Hindlimb muscle (tissue), 1 donor: ENCODE data around the gene DDX5. TPM values are rescaled to one million over a fixed set of nuclear protein-coding genes. Genes with fewer than 3 reads are reported as not detected.
A peak's percentile ranks its signal among the peaks of the same experiment; 100 is the strongest.
"Not testable (repeated sequence)": the region's sequence is repeated elsewhere in the genome, so short reads cannot be mapped to it uniquely, and the experiment has no call there.

Source experiments
- DNase-seq: peaks from one replicate; pipeline ENCODE4 v3.0.0-alpha.2; 2013
- polyA plus RNA-seq: library from polyadenylated mRNA; unstranded; fragments of 120-200 nt; gene quantifications from one replicate; pipeline ENCODE4 v1.2.1, GENCODE V29; 2013; ENCODE audit not compliant: insufficient read length

Gene DDX5
- polyA plus RNA-seq, 1 donor: 372 TPM

GRCh38 chr17:64506576-64507412 is 705 bp upstream of the DDX5 start, which contains the start of gene CEP95:
Gene CEP95, plus strand, starts transcription at chr17:64506977. Its CDS starts 121 bp downstream, at chr17:64507098.
- DNase-seq: peak; percentile 98

DNA sequence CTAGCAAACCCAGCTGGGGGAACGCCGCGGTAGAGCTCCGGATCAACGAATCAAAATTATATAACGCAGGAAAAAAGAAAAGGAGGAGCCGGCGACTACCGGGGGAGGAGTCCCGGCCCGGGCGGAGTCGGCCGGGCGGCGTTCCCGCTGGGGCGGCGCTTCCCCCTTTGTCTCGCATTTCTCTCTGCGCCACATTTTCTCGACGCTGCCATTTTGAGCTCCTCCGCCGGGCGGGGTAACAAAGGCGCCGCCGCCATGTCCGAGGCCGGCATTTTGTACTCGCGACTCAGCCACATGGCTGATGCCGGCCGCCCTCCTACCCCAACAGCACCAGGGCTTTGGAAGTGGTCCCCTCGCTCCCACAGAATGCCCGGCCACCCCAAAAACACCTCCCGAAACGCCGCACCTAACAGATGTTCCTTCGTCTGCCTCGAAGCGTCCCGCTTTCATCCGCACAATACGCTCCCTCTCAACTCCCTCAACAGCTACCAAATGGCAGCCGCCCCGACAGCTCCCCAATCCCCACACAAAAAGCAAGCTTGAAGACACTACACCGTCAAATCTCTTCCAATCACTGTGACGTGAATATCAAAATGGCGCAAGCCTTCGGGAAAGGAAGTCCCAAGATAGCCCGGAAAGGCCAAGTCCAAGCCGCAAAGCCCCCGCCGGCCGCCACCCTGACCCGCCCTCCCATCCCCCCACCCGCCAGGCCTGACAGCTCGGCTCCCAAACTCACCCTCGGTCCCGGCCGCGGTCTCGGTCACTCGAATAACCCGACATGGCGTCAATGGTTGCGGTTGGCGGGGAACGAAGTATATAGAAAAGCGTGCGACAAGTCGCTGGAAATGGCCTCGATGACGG is 519 bp downstream of the DDX5 start:
- DNase-seq: peak; percentile 97

GRCh38 chr17:64504769-64505339 is 1.2 kb downstream of the DDX5 start:
- no peak for DNase-seq

DNA sequence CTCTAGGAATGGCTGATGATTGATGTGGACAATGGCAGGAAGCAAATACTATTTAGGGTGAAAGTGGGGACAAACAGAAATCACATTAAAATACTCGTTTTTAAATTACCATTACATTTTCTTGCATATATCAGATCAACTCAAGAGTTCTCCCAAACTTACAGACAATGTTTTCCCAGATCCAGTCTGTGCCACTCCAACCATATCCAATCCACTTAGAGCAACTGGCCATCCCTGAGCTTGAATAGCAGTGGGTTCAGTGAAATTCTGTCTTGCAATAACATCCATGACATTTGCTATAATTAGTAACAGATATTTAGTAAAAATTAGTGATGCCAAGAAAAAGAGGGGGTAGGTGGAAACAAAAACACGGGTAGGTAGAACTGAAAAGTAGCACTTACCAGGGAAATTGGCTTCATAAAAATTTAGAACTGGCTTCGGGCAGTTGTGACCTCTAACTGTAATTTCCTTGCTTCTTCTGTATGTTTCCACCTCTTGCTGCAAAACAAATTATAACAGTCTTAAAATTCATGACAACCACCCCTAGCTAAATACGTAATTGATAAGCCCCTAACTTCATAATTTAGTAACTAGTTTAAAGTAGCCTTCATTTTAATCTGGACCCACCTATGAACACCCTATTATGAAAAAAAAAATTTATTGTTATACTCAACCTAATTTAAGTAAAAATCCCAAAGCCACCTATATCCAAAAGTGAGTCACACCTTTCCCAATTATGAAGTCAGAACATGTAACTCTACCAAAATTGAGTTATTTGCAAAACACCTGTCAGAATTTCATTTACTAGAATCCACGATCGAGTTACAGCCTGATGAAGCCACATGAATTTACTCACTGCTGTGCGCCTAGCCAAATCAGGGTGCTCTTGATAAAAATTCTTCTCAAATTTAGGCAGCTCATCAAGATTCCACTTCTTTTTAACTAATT is 2.0 kb downstream of the DDX5 start:
- no peak for DNase-seq

GRCh38 chr17:64503341-64503740 is 2.7 kb downstream of the DDX5 start:
- no peak for DNase-seq

DNA sequence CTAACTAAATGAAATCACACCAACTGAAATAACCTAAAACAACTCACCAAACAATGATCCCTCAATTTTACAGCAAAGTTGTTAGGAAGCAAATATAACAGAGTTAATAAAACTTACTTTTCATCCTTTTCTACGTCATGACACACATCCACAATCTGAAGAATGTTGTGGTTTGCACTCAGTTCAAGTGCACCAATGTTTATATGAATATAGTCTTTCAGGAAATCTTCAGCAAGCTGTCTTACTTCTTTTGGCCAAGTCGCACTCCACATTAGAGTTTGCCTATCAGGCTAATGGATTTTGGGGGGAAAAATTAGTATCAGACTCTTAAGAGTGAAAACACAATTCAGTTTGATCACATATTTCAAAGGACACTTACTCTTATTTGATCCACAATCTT is 3.3 kb downstream of the DDX5 start:
- DNase-seq: no peak

DNA sequence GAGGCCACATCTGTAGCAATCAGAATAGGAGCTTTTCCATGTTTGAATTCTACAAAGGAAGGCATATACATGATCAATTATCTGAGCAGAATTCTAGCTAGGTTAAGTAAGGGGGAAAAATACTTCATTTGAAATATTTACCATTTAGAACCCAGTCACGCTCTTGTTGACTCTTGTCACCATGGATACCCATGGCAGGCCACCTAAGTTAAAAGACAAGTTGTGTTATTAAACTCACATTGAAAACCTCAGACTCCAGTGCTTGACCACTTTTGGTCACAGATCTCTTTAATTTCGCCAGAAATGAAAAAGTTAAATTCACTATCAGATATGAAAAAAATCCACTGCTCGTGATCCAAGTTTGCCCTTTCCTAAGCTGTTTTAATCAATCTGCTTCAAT is 4.1 kb downstream of the DDX5 start:
- DNase-seq: no peak

GRCh38 chr17:64500862-64501765 is 5.0 kb downstream of the DDX5 start:
- no peak for DNase-seq

DNA sequence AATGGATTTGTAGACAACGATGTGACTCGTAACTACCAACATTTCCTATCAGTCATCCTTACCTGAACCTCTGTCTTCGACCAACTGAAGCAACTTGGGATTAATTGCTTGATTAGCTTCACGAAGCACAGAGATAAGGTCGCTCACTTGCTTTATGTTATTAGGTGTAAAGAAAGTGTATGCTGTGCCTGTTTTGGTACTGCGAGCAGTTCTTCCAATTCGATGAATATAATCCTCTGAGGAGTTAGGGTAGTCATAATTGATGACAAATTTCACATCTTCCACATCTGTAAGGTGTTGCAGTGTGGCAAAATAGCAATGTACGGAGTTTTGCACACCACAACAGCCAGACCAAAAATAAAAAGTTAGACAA is 5.6 kb downstream of the DDX5 start:
- no peak for DNase-seq

DNA sequence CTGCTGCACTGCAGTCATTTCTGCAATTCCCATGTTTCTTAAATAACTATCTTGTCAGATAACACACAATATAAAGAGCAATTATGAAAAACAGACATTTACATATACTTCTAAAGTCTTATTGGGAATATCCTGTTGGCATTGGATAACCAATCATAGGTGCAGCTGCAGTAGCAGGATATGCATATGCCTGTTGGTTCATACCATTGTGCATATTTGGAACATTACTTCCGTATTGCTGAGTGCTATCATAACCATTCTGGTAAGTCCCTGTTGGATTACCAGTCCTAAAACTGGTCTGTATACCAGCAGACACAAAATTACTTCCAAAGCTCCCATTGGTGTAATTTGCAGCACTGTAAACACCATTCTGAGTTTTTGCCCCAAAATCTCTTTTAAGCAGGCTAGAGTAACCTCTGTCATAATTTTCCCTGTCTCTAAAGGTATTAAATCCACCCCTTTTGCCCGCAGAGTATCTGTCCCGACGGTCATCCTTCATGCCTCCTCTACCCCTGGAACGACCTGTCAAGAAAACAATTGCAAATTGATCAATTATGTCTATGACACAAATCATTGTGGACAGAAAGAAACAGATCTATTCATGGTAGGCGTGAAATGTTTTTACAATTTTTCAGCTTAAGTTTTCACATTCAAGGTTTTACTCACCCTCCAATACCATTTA is 6.1 kb downstream of the DDX5 start:
- DNase-seq: no peak

DNA sequence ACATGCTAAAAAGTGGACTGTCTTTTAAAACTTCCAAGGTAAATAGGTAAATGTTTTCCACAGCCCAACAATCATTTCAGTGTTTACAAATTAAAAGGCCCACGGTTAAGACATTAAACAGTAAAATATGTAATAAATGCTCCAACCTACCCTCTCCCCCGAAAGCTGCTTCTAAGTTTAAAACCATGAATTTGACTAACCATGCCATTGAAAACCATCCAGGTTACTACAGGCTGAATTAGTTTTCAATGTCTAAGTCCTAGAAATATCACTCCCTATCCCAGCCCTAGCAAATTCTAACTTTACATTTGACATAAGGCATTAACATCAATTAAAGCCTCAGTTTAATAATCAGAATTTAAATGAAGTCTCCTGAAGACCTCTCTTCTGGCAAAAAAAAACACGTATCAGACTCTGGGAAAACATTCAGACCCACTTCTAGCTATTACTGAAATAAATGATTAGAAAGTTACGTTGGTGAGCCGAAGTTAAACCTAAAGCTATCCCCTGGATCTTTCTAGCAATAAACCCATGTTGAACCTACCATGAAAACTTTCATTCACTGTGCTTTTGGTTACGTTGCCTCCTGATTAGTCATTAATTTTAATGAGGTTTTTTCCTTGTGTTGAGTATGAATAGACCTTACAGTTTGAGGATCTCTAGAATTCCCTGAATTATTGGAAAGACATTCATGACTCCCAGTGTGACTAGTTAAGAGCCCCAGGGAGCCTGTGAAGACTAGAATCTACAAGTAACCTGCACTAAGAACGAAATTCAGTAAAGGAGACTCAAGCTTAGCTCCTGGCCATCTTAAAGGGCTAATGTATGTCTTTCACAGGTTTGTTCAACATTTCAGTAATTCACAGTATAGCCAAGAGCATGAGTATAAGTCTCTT is 7.5 kb downstream of the DDX5 start:
- DNase-seq: no peak

DNA sequence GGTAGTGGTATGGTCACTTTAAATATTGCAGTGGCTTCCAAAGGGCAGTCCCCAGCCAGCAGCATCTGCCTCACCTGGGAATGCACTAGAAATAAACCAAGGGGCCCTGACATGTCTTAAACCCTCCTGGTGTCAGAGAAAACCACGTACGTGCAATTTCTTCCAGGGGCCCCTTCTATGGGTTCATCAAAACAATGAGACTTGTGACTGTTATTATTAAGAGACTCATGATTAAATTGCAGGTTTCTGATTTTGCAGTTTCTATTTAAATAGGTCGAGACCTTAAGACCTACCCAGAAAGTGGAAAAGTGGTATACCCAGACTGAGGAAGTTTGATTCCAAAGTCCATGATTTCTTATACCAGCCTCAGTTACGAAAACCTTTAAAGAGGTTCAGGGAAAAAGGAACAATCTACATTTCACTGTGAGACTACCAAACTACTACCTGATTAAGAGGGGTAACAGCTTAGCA is 8.5 kb downstream of the DDX5 start:
- DNase-seq: no peak

DNA sequence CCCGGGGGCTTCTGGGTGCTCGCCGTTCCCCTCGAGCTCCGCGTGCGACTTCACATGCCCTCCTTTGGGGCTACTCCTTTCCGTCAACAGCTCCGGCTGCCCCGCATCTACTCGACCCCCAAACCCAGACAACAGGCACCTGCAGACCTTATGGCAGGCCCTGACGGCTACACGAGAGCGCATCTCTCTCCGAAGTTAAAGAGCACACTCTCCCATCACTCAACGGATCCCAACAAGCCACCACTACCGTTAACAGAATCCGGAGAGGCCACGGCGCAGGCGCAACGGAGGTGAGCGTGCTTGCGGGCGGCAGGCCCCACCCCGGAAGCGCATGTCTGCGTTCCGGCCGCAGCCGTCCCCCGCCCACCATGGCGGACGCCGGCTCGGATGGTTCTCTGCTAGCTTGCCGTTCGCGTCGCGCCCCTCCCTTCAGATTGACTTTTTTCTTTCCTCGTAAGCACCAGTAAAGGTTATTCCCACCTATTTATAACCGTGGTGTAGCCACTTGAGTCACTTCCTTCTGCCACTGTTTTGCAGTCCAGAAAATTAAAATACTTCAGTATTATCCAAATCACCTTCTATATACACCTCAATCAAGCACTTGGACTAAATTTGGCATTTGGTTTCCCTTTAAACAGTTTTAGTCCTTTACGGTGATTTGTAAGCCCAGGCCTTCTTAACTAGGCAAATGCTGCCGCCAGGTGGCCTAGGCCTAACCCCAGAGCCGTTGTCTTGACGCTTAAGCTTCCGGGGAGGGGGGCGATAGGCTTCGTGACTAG is 9.1 kb downstream of the DDX5 start, which contains the start of gene POLG2:
Gene POLG2, minus strand, starts transcription at position 269 of the 779 bp plus-strand sequence. Its CDS starts 86 bp downstream, at position 183.
- peak; percentile 93 for DNase-seq

- no peak for DNase-seq
Observed at GRCh38 chr17:64496348-64496785, 9.7 kb downstream of the DDX5 start.

DNA sequence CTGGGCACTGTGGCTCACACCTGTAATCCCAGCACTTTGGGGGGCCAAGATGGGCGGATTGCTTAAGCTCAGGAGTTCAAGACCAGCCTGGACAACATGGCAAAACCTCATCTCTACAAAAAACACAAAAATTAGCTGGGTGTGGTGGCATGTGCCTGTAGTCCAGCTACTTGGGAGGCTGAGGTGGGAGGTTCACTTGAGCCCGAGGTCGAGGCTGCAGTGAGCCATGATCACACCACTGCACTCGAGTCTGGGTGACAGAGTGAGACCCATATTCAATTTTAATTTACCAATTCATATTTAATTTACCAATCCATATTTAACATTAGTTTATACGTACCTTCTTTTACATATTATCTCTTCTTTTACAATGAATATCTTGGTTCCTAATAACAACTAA is 10.8 kb downstream of the DDX5 start:
- not testable (repeated sequence) for DNase-seq

- no peak for DNase-seq
Observed at GRCh38 chr17:64494121-64494520, 12.0 kb downstream of the DDX5 start.

DNA sequence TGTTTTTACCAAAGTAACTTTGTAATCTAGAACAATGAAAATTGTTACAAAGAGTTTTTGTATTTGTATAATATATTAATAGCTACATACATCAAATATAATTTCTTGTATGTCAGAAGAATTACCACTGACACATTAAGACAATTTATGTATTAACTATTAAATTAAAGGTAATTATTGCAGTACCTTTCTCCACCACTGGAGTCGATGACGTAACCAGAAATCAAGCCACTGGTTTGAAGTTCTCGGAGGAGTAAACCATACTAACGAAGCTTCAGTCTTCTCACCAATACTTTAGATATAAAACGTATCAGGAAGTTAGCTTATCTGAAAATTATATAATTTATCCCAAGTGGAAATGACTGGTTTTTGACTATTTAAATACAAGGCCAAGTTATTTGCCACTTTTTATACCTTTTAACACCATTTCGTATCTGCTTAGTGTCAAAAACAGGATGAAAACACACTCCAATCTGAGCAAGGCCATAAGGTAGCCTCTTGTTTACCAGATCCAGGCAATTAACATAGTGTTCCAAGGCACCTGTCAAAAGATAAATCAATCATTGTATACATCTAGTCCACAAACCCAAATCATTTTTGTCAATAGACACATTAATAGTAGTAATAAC is 13.5 kb downstream of the DDX5 start:
- no peak for DNase-seq

DNA sequence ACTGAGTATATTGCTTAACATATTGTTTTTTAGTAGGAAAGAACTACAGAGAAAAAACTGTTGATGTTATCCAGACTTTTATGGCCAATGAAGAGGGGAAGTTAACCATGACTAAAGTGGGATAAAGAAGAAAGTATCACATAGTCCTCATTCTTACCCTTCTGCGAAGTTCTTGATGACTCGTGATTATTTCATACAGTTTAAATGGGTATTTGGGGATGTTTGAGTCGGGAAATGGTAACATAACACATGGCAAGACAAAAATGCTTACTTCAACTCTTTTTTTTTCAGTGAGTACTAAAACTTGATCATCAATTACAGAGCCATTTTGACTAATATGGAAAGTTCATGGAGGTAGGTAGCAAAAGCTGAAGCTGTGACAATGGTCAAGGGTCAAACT is 14.1 kb downstream of the DDX5 start:
- DNase-seq: no peak
